GM19025 (cell line): ENCODE results near the gene GNA12.
"Not testable (repeated sequence)": the region's sequence is repeated elsewhere in the genome, so short reads cannot be mapped to it uniquely, and the experiment has no call there.

Source experiments
- ATAC-seq: cut with Tn5 transposase; IDR thresholded peaks from one replicate; pipeline ENCODE4 v1.9.1; 2021; ENCODE audit warnings: mild to moderate bottlenecking, low read depth, moderate library complexity; ENCODE audit not compliant: unreplicated experiment

Gene GNA12

GRCh38 chr7:2686101-2686500 is 158.0 kb downstream of the GNA12 start:
- no peak for ATAC-seq

GRCh38 chr7:2684501-2684900 is 159.6 kb downstream of the GNA12 start:
- ATAC-seq = no peak

GRCh38 chr7:2681929-2682799 is 161.9 kb downstream of the GNA12 start:
- ATAC-seq = no peak

GRCh38 chr7:2680792-2681490 is 163.2 kb downstream of the GNA12 start:
- no peak for ATAC-seq

GRCh38 chr7:2680256-2680655 is 163.9 kb downstream of the GNA12 start:
- ATAC-seq = no peak

- ATAC-seq = not testable (repeated sequence)
Measured at GRCh38 chr7:2679135-2680127, 164.7 kb downstream of the GNA12 start.

- not testable (repeated sequence) for ATAC-seq
Measured at GRCh38 chr7:2678454-2678853, 165.7 kb downstream of the GNA12 start.
